CD14-positive monocyte (primary cell): ENCODE data around the gene TEDC1. TPM values are rescaled to one million over a fixed set of nuclear protein-coding genes. Genes with fewer than 3 reads are reported as not detected.

Source experiments
- DNase-seq, 3 donors: peaks; one replicate each; pipeline ENCODE4 v3.0.0-alpha.2; 2011 to 2022
- H2AFZ ChIP-seq: 2 replicates; pipeline ENCODE4 v1.6.0; 2012; ENCODE audit warnings: mild to moderate bottlenecking, low read depth, low read length, inconsistent platforms; ENCODE audit not compliant: insufficient read depth, poor library complexity, severe bottlenecking
- H3K27ac ChIP-seq, 2 donors: 1 replicate in 1 of 2; 2 replicates in 1 of 2; pipeline ENCODE4 v1.5.1; 2012 to 2013; ENCODE audit warnings: low read length in 2 of 2, control low read depth in 1 of 2, inconsistent platforms in 1 of 2, low read depth in 1 of 2, mild to moderate bottlenecking in 1 of 2
- H3K27me3 ChIP-seq, 2 donors: one replicate each; pipeline versions ENCODE4 v1.6.0 to v1.6.1; 2011 to 2013; ENCODE audit warnings: low read length in 2 of 2; ENCODE audit not compliant: control insufficient read depth in 2 of 2, insufficient read depth in 2 of 2
- H3K36me3 ChIP-seq, 2 donors: replicated peaks in 1 of 2; 1 replicate in 1 of 2; 2 replicates in 1 of 2; pipeline versions ENCODE4 v1.5.1 to v1.6.1; 2012 to 2013; ENCODE audit warnings: low read length in 2 of 2, control low read depth in 1 of 2, inconsistent platforms in 1 of 2, mild to moderate bottlenecking in 1 of 2; ENCODE audit not compliant: insufficient read depth in 2 of 2, control insufficient read depth in 1 of 2
- H3K4me1 ChIP-seq, 2 donors: 1 replicate in 1 of 2; 2 replicates in 1 of 2; pipeline versions ENCODE4 v1.5.1 to v1.6.1; 2012 to 2013; ENCODE audit warnings: low read length in 2 of 2, control low read depth in 1 of 2, inconsistent platforms in 1 of 2, mild to moderate bottlenecking in 1 of 2, moderate library complexity in 1 of 2; ENCODE audit not compliant: insufficient read depth in 2 of 2, control insufficient read depth in 1 of 2
- H3K4me2 ChIP-seq: replicated peaks from 2 replicates; pipeline ENCODE3; 2012; ENCODE audit warnings: low read length, moderate library complexity, mild to moderate bottlenecking; ENCODE audit not compliant: poor library complexity, severe bottlenecking; ENCODE audit errors: extremely low read depth
- H3K4me3 ChIP-seq, 3 experiments: fragments of 200-600 bp in 1 of 3; sonication (generic) in 1 of 3; replicated peaks in 1 of 3; 1 replicate in 2 of 3; 2 replicates in 1 of 3; pipeline ENCODE4 v1.5.1; 2011 to 2013; ENCODE audit warnings: low read length in 3 of 3, mild to moderate bottlenecking in 3 of 3, control low read depth in 2 of 3, low read depth in 2 of 3, inconsistent platforms in 1 of 3, moderate library complexity in 1 of 3
- H3K79me2 ChIP-seq: 2 replicates; pipeline ENCODE4 v1.6.0; 2012; ENCODE audit warnings: mild to moderate bottlenecking, control low read depth, inconsistent platforms, low read length, moderate library complexity; ENCODE audit not compliant: insufficient read depth
- H3K9ac ChIP-seq: 2 replicates; pipeline ENCODE4 v1.6.0; 2017; ENCODE audit warnings: low read length, mild to moderate bottlenecking; ENCODE audit not compliant: insufficient read depth, poor library complexity, severe bottlenecking
- H3K9me3 ChIP-seq, 2 donors: replicated peaks in 1 of 2; 1 replicate in 1 of 2; 2 replicates in 1 of 2; pipeline versions ENCODE4 v1.5.1 to v1.6.1; 2012 to 2013; ENCODE audit warnings: low read length in 2 of 2, control low read depth in 1 of 2; ENCODE audit not compliant: control insufficient read depth in 1 of 2, insufficient read depth in 1 of 2
- H4K20me1 ChIP-seq: 2 replicates; pipeline ENCODE4 v1.6.0; 2012; ENCODE audit warnings: mild to moderate bottlenecking, low read length, control low read depth, moderate library complexity; ENCODE audit not compliant: insufficient read depth
- H3K27ac Mint-ChIP-seq, 7 donors: one replicate each; pipeline ENCODE4 v1.8.0; 2020; ENCODE audit warnings: mild to moderate bottlenecking in 7 of 7, mixed read lengths in 7 of 7, moderate library complexity in 6 of 7, inconsistent platforms in 2 of 7
- H3K27me3 Mint-ChIP-seq, 3 donors: one replicate each; pipeline ENCODE4 v1.8.0; 2021 to 2022; ENCODE audit warnings: low read depth in 3 of 3, mild to moderate bottlenecking in 3 of 3, mixed read lengths in 3 of 3, moderate library complexity in 3 of 3, inconsistent platforms in 1 of 3
- H3K36me3 Mint-ChIP-seq, 2 donors: one replicate each; pipeline ENCODE4 v1.8.0; 2020; ENCODE audit warnings: mixed read lengths in 2 of 2, inconsistent platforms in 1 of 2, mild to moderate bottlenecking in 1 of 2
- H3K4me1 Mint-ChIP-seq: one replicate; pipeline ENCODE4 v1.8.0; 2020; ENCODE audit warnings: mild to moderate bottlenecking, mixed read lengths
- H3K4me3 Mint-ChIP-seq, 2 donors: one replicate each; pipeline ENCODE4 v1.8.0; 2020; ENCODE audit warnings: mild to moderate bottlenecking in 2 of 2, mixed read lengths in 2 of 2, moderate library complexity in 1 of 2
- H3K9me3 Mint-ChIP-seq, 7 donors: one replicate each; pipeline ENCODE4 v1.8.0; 2020 to 2022; ENCODE audit warnings: mixed read lengths in 7 of 7, mild to moderate bottlenecking in 6 of 7, moderate library complexity in 6 of 7, inconsistent platforms in 2 of 7
- CTCF ChIP-seq: fragments of 200-600 bp; IDR thresholded peaks from one replicate; pipeline ENCODE4 v1.8.0; 2022; ENCODE audit warnings: antibody characterized with exemption, mild to moderate bottlenecking
- WGBS: methylation state at CpG from one replicate; pipeline ENCODE4 v1.1.5; 2013; ENCODE audit warnings: missing lambda C conversion rate; ENCODE audit not compliant: insufficient coverage; 5-methylcytosine and 5-hydroxymethylcytosine counted together
- intact Hi-C, 2 donors: fragments of 100-400 bp; cut with micrococcal nuclease; formaldehyde crosslinking; loops; one replicate each; pipeline versions ENCODE4 v1.15.0 to v1.15.1; 2023
- polyA plus RNA-seq, 3 donors: library from polyadenylated mRNA; depleted of rRNA in 1 of 3; unstranded in 2 of 3; stranded (reverse) in 1 of 3; fragments of 300-500 nt in 2 of 3; fragments of >200 nt in 1 of 3; fragmentation: Illumina TruSeq in 2 of 3; gene quantifications; 1 replicate in 2 of 3; 2 replicates in 1 of 3; pipeline ENCODE4 v1.2.3, GENCODE V29; 2012 to 2021

Gene TEDC1
- polyA plus RNA-seq, 3 donors, result 7.8 to 23.4 (median 9.0) TPM

GRCh38 chr14:105480199-105480746, 10.8 kb upstream of the TEDC1 start:
- Histone ChIP-seq H3K27me3 (peaks cover 19 to 70% of the 10 kb centered on the region in 2 donors), H3K9ac (no peak overlapping the region), H3K4me2 (peak overlapping the region; percentile 79), H4K20me1 (peaks cover 7% of the 10 kb centered on the region), H3K79me2 (no peaks in the 10 kb centered on the region), H3K27ac (no peak overlapping the region), H3K4me1 (peaks cover 45 to 58% of the 10 kb centered on the region in 2 donors), H2AFZ (no peak overlapping the region), H3K4me3 (no peak overlapping the region), H3K36me3 (no peaks in the 10 kb centered on the region), H3K9me3 (peaks cover 9 to 25% of the 10 kb centered on the region in 2 donors)
- peaks cover 53 to 86% (median 58%) of the 10 kb centered on the region in 3 donors for H3K27me3 Mint-ChIP-seq
- peak overlapping the region in 1 of 2 donors; percentile 88 for H3K4me3 Mint-ChIP-seq
- intact Hi-C loops, result loop anchor here (2.0 to 10.0 kb wide), 3 partner anchors 81 to 415 kb away; partner anchors contain the start of genes GPR132 (in 1 of the 2) and TEX22 (in 1 of the 2)
- H3K36me3 Mint-ChIP-seq, result peaks cover 5 to 8% of the 10 kb centered on the region in 2 donors
- no peak for TF ChIP-seq CTCF
- DNase-seq, result no peak
- peaks cover 5 to 27% (median 17%) of the 10 kb centered on the region in 7 donors for H3K9me3 Mint-ChIP-seq
- 47% methylated on average over 10 of the region's 15 CpGs for WGBS
- peaks cover 46% of the 10 kb centered on the region for H3K4me1 Mint-ChIP-seq
- peak overlapping the region in 5 of 7 donors; percentile 46 to 99 (median 99) for H3K27ac Mint-ChIP-seq

GRCh38 chr14:105480807-105481801, 9.9 kb upstream of the TEDC1 start:
- Histone ChIP-seq H2AFZ (peak overlapping the region; percentile 56), H3K4me1 (peaks cover 49 to 64% of the 10 kb centered on the region in 2 donors), H3K36me3 (no peaks in the 10 kb centered on the region), H4K20me1 (peaks cover under 1% of the 10 kb centered on the region), H3K9me3 (peaks cover 9 to 17% of the 10 kb centered on the region in 2 donors), H3K27me3 (peaks cover 10 to 70% of the 10 kb centered on the region in 2 donors), H3K79me2 (no peaks in the 10 kb centered on the region), H3K4me2 (peak overlapping the region; percentile 79), H3K4me3 (peak overlapping the region; percentile 18 to 72 (median 52)), H3K9ac (peak overlapping the region; percentile 97), H3K27ac (peak overlapping the region; percentile 82 to 99)
- Mint-ChIP-seq H3K27me3 (peaks cover 52 to 86% (median 58%) of the 10 kb centered on the region in 3 donors), H3K4me3 (peak overlapping the region; percentile 75 to 88), H3K4me1 (peaks cover 51% of the 10 kb centered on the region), H3K27ac (peak overlapping the region; percentile 96 to 99 (median 99)), H3K36me3 (peaks cover 5 to 12% of the 10 kb centered on the region in 2 donors), H3K9me3 (peaks cover 5 to 24% (median 17%) of the 10 kb centered on the region in 7 donors)
- under 1% methylated on average over 27 of the region's 35 CpGs for WGBS
- intact Hi-C loops, result loop anchor here (1.0 to 10.0 kb wide), 4 partner anchors 8 to 416 kb away; partner anchors contain the start of genes GPR132 (in 1 of the 2) and TEX22 (in 1 of the 2)
- DNase-seq, result peak; percentile 91 to 92 (median 91)
- TF ChIP-seq CTCF, result peak; percentile 99
